NCI-H345 treated with DMSO at 0.1 percent for 48 hours (cell line): ENCODE results near the gene ADGRG1.
"Not testable (repeated sequence)": the region's sequence is repeated elsewhere in the genome, so short reads cannot be mapped to it uniquely, and the experiment has no call there.

ENCODE experiments used
- DNase-seq: peaks from one replicate; lab custom pipeline; 2025; ENCODE audit not compliant: unreplicated experiment; lab: John Stamatoyannopoulos, UW

The ADGRG1 gene

GRCh38 chr16:57628008-57628781 is at the start of gene ADGRG1:
TSS of gene ADGRG1 (plus strand) at chr16:57628630. CDS start at chr16:57650288, 21,658 bp downstream.
- no peak for DNase-seq

DNA sequence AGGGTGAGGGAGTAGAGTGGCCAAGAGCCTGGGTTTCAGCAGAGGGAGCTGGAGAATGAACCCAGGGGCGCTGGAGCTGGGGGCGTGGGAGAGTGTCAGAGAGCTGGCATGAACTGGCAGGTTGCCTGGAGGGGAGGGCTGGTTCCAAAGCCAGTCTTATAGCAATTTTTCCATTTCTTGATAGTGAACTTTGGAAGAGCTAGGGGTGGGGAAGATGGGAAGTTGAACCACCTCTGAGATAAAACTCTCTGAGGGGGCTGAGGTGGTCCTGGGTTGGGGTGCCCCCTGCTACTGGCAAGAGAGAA is 49.1 kb upstream of the ADGRG1 start:
- no peak for DNase-seq

- DNase-seq = no peak
Observed at GRCh38 chr16:57585051-57585687, 43.3 kb upstream of the ADGRG1 start.

DNA sequence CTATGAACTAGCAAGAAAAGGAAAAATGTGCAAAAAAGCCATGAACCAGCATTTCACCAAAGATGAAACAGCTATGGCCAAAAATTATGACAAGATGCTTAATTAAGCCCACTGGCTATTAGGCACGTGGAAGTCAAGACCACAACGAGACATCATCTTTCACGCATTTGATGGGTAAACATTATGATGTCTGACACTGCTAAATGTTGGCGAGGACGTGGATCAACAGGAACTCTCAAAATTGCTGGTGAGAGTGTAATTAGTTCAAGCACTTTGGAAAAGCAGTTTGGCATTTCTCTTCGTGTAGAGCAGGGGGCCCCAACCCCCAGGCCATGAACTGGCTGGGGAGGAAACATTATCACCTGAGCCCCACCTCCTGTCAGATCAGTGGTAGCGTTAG is 39.6 kb upstream of the ADGRG1 start:
- DNase-seq = no peak

DNA sequence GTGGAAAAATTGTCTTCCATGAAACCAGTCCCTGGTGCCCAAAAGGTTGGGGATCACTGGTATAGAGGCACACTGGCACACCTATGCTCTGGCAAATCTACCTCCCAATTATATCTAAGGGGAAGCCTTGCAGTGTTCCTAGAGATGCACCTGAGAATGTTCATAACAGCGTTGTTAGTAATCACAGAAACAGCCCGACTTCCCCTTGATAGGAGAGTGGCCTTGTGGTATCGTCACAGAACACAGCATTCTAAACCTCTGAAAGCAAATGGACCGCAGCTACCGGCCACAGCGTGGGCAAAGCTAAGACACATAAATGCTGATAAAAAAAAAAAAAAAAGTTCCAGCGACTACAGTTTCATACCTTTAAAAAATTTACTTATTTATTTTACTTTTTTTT is 39.1 kb upstream of the ADGRG1 start:
- DNase-seq = no peak

DNA sequence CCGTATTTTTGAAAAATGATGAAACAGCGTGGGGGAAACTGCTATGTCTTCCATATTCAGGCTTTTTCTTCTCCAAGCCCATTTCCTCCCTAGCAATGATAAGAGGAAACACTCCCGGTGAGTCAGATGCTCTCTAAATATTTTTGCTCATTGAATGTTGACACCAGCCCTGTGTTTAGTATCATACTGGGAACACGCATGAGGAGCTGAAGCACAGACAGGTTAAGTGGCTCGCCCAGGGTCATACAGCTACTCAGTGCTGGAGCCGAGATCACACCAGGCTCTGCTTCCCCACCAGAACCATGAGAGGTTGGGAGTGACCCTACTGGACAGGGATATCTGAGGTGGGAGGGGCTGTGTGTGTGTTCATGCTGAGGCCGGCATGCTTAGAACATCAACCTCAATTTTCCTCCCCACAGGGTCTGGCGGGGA is 37.8 kb upstream of the ADGRG1 start:
- no peak for DNase-seq

DNA sequence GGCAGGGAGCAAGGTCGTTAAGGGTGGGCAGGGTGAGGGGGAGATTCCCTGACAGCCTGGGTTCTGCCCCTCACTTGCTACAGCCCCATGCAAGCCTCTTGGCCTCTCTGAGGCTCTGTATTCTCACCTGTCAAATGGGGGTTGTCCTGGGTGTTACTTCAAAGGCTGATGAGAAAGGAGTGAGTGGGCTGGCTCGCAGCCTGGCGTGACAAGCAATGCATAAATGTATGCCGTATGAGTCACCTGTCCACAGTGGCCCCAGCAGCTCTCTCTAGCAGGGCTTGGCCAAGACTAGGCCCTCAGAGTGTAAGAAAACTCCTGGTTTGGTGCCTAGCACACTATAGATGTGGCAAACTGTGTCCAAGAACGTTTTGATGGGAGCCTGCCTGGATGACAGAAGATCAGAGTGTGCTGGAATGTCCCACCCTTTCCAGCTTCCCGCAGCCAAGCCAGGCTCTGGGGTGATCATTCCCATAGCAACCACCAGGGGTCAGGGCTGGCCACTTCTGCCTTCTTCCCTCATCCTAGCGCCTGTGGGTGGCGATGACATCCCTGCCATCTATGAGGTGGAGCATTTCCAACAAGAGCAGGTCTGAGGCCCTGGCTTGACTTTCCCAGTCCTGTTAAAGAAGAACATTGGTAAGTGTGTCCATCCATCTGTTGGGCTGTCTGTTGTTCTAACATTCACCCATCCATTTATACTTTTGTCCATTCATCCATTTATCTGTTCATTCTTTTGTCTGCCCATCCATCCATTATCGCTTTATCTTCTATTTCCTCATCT is 37.2 kb upstream of the ADGRG1 start:
- peak; percentile 3 for DNase-seq

- DNase-seq = no peak
Observed at GRCh38 chr16:57591870-57592485, 36.5 kb upstream of the ADGRG1 start.

GRCh38 chr16:57592591-57593003 is 35.8 kb upstream of the ADGRG1 start:
- DNase-seq = no peak

DNA sequence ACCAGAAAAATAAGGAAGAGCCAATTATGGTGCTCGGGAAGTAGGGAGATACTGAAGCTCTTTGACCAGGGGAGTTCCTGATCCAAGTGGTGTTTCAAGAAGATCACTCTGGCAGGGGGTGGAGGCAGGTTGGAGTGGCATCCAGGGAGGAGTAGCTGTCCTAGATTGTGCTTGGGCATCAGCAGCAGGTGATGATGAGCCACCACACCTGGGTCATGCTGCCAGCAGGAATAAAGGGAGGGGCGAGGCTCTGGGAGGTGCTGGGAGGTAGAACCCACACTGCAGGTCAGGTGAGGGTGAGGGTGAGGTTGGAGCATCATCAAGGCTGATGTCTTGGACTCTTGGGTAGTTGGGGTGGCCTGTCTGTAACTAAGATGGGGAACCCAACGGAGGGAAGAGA is 35.4 kb upstream of the ADGRG1 start:
- no peak for DNase-seq

DNA sequence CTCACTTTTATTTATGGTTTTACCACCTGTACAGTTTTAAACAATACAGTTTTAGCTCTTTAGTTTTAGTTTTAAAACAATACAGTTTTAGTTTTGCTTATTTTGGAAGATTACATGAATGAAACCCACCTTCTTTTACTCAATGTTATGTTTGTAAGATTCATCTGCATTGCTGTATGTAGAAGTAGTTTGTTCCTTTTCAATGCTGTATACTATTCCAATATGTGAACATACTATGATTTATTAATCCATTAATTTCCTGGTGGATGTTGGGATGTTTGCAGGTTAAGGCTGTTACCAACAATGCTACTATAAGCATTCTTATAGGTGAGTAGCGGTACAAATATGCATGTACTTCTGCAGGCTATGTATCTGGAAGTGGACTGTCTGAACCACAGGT is 34.4 kb upstream of the ADGRG1 start:
- DNase-seq = no peak

GRCh38 chr16:57594531-57595031 is 33.8 kb upstream of the ADGRG1 start:
- no peak for DNase-seq

GRCh38 chr16:57596234-57596633 is 32.2 kb upstream of the ADGRG1 start:
- not testable (repeated sequence) for DNase-seq

GRCh38 chr16:57598437-57598836 is 30.0 kb upstream of the ADGRG1 start:
- DNase-seq = no peak

- DNase-seq = no peak
Observed at GRCh38 chr16:57600048-57600835, 28.2 kb upstream of the ADGRG1 start.

- no peak for DNase-seq
Observed at GRCh38 chr16:57600952-57601580, 27.4 kb upstream of the ADGRG1 start.

- DNase-seq = no peak
Observed at GRCh38 chr16:57601801-57602478, 26.5 kb upstream of the ADGRG1 start.

DNA sequence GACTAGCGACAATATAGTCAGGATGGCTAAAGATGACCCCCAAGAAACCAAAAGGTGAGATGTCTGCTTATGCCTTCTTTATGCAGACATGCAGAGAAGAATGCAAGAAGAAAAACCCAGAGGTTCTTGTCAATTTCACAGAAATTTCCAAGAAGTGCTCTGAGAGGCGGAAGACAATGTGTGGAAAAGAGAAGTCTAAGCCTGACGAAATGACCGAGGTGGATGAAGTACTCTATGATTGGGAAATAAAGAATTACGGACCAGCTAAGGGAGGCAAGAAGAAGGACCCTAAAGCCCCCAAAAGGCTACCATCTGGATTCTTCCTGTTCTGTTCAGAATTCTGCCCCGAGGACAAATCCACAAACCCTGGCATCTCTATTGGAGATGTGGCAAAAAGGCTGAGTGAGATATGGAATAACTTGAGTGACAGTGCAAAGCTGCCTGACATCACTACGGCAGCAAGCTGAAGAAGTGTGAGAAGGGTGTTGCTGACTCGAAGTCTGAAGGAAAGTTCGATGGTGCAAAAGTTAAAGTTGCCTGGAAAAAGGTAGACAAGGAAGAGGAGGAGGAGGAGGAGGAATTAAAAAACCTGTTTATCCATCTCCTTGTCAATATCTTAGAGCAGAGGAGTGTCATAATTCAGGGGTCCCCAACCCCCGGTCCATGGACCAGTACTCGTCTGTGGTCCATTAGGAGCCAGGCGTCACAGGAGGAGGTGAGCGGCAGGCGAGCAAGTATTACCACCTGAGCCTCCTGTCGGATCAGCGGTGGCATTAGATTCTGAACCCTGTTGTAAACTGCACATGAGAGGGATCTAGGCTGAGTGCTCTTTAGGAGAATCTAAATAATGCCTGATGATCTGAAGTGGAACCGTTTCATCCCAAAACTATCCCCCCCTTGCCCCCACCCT is 25.1 kb upstream of the ADGRG1 start:
- DNase-seq = no peak

DNA sequence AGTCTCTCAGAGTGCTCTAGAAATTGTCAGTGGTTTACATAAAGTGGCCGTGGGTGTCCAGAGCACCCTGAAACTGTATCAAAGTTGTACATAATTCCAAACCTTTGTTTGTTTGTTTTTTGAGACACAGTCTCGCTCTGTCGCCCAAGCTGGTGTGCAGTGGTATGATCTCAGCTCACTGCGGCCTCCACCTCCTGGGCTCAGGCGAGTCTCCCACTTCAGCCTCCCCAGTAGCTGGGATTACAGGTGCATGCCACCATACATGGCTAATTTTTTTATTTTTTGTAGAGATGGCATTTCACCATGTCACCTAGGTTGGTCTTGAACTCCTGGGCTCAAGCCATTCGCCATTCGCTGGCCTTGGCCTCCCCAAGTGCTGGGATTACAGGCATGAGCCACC is 24.3 kb upstream of the ADGRG1 start:
- no peak for DNase-seq
